Measurements from ENCODE around the gene ZNF23.

- TF ChIP-seq CTCF (IDR thresholded peaks at IDR 0.05) (no peak), EZH2 (IDR thresholded peaks at IDR 0.05) (no peak)
Observed at GRCh38 chr16:71498031-71498430, 36.0 kb upstream of the ZNF23 start.

All from neural progenitor cell (in vitro differentiated cells).